Measurements from ENCODE around the gene CYP19A1.

The CYP19A1 gene

DNA sequence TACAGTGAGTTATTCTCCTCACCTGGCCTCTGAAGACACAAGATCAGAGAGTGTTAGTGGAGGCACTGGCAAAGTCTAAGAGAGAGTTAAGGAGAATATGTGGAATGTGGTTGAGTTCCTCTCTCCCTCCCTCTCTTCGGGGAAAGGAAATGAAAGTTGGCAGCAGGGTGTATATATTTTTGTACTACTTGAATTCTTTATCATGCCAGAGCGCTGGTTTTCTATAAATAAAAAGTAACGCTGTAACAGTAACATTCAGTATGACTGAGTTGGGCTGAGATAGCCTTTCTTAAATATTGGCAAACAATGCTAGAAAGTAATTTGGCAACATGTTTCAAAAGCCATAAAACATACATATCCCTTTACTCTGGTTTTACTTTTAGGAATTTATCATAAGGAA lies 166.2 kb downstream of the CYP19A1 start:
- DNase-seq = no peak

DNA sequence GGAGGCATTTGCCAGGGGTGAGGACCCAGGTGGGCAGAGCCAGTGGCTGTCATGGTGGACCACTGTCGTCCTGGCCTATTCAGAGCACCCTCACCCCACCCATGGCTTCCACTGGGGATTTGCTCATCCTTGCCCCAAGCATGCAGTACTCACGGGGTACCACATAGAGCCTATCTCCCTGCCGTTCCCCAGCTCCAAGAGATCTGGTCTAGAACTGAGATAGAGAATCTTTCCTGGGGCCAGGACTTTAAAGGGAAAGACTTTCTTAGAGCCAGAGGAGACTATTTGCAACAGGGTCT lies 166.8 kb downstream of the CYP19A1 start:
- no peak for DNase-seq

DNA sequence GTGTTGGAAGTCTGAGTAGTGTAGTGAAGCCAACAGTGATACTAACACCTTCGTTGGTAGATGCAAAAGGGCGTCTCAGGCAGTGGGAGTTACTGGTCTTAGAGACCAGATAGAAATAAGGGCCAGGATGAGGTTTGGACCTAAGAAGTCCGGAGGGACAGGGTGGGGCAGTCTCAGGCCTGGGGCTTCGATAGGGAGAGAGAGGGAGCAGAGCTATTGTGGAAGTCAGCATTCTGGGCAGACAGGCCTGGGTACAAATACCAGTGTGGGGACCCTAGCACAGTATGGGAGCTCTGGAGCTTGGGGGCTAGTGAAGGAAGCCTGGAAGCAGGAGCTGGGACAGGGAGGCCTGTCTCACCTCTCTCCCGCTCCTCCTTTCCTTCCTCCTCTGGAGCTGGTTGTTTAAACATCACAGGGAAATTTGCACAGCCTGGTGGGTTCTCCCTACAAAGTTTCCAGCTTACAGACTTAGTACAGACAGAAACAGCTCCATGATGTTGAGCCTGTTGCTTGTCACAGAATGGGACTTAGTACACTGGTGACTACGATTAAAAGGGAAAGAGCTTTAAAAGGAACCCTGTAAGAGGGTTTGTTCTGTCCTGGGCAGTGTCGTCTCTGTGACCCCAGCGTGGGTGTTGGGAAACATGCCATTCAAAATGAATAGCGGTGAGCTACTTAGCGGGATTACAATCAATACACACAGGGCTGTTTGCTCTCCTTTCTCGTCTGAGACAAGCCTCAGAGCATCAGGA lies 167.3 kb downstream of the CYP19A1 start:
- DNase-seq = no peak

DNA sequence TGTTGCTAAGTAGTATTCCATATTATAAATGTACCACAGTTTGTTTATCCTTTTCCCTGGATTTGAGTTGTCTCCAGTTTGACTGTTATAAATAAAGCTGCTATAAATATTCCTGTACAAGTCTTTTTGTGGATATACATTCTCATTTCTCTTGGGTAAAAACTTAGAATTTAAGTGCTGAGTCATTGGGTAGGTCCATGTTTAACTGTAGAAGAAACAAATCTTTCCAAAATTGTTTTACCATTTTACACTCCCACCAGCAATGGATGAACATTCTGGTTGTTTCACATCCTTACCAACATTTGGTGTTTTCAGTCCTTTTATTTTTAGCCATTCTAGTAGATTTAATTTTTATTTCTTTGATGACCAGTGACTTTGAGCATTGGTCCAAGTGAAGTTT lies 169.7 kb downstream of the CYP19A1 start:
- DNase-seq = no peak

DNA sequence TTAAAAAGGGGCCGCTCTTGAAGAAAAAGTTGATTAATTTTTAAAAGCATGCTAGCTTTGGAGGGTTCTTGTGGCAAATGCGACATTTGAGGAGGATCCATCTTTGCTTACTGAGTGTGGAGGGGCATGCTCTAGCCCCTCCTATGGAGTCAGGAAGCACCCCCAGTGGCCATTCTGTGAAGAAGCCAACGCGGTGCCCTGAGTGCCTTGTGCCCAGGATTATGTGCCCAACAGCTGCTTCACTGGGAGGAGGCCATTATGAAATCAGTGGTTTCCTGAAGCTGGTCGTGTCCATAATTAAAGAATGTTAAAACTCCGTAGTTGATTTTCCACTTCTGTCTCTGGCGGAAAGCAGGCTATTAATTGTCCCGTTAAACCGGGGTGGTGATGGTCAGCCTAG lies 174.6 kb downstream of the CYP19A1 start:
- DNase-seq = no peak

DNA sequence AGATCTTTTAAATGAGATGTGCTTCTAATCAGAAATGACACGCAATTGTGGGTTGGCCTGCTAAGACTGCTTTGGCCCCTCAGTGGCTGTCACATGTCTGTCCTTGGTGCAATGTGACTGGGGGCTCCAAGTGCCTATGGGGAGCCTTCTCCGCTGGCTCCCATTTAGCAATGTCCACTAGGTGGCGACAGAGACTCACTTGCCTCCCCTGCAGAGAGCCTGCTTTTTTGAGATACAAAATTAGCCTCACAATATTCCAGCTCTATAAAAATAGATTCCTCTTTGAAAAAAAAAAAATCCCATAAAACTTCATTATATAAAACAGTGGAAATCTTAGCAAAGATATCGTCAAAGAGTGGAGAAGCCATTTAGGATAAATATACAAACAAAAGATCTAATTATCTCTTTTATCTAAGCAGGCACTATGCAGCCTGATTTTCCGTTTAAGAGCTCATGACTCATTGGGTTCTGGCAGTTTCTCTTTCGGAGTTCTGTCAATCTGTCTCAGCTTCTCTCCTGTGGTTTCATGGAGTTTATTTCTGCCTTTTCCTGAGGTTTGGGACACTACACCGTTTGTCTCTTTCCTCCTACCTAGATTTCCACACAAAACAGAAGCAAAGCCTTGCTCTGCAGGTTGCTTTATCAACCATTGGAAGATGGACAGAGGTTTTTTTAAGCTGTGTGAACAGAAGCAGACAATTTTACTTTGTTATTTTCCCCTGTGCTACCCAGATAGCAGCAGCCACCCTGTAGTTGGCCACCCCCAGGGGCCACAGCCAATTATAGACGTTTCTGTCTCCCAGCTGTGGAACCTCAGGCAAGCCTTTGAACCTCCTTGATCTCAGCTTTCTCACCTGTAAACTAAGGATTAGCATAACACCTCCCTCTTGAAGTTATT lies 175.3 kb downstream of the CYP19A1 start:
- peak; percentile 30 to 45 for DNase-seq

DNA sequence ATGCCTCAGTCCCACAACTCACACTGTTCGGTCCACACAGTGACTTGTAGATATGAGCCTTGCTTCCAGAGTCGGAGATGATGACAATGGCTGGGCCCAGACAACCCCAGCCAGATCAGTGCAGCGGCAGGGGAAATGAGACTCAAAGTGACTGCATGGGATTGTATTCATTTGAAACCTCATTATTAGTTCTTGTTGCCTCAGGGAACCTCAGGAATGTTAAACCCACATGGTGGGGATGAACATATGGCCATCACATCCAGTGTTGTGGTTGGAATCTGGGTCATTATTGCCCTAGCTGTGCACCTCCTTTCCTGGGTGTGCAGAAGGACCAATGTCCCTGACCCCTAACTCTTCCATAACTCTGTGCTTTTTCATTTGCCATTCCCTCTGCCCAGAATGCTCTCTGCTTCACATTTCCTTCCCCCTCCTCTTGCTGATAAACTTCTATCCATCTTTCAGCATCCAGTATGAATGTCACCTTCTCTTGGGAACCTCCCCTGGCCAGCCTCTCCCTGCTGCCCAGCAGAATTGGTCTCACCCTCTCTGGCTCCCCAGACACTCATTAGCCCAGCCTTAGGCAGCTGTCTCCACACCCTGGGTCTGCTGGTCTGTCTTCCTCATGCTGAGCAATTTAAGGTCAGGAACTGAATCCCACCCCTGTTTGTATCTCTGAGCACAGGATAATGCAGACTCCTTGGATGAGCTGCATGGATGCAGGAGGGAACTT lies 176.7 kb downstream of the CYP19A1 start:
- DNase-seq = no peak

DNA sequence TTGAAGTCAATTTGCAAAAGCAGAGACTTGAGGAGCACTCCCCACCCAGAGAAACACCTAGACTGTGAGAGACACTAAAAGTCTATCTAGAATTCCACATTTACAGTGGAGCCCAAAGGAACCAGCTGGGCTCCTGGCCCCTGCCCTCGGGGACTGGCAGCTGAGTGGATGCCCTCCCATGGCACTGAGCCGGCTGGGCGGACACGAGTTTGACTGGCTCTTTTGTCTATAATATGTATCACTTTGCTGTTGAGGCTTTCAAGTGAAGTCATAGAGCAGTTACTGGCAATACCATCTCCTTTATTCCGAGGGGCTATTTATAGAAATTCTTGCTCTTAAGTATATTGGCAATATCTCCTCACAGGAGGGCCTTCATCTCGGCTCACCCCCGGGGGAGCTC lies 177.9 kb downstream of the CYP19A1 start:
- no peak for DNase-seq
